Upper lobe of left lung (tissue), 6 donors: ENCODE measurements around the gene SYCP2L. TPM values are rescaled to one million over a fixed set of nuclear protein-coding genes. Genes with fewer than 3 reads are reported as not detected.
"Not testable (repeated sequence)": the region's sequence is repeated elsewhere in the genome, so short reads cannot be mapped to it uniquely, and the experiment has no call there.

Experiments
- ATAC-seq, 2 donors: fragments of 200-7000 bp; cut with Tn5 transposase; one replicate each; pipeline ENCODE4 v1.9.1; 2022; ENCODE audit warnings: mild to moderate bottlenecking in 2 of 2, moderate library complexity in 2 of 2; ENCODE audit not compliant: low FRiP score in 2 of 2
- DNase-seq, 2 donors: peaks; one replicate each; pipeline ENCODE4 v3.0.0-alpha.2; 2019 to 2020
- H3K27ac ChIP-seq, 4 donors: fragments of 200-600 bp; sonication (generic); one replicate each; pipeline ENCODE4 v1.5.1; 2016 to 2019
- H3K27me3 ChIP-seq, 4 donors: fragments of 200-600 bp; sonication (generic); one replicate each; pipeline ENCODE4 v1.5.1; 2017 to 2019
- H3K36me3 ChIP-seq, 4 donors: fragments of 200-600 bp; sonication (generic); one replicate each; pipeline ENCODE4 v1.5.1; 2016 to 2019
- H3K4me1 ChIP-seq, 4 donors: fragments of 200-600 bp; sonication (generic); one replicate each; pipeline ENCODE4 v1.5.1; 2018 to 2019
- H3K4me3 ChIP-seq, 4 donors: fragments of 200-600 bp; sonication (generic); one replicate each; pipeline ENCODE4 v1.5.1; 2017 to 2019; ENCODE audit warnings: mild to moderate bottlenecking in 2 of 4, moderate library complexity in 1 of 4
- H3K9me3 ChIP-seq, 4 donors: fragments of 200-600 bp; sonication (generic); one replicate each; pipeline ENCODE4 v1.5.1; 2018 to 2019
- CTCF ChIP-seq, 6 experiments: fragments of 450-650 bp in 4 of 6; fragments of 200-600 bp in 2 of 6; sonication (generic) in 2 of 6; IDR thresholded peaks; one replicate each; pipeline ENCODE4 v1.5.1; 2016 to 2019; ENCODE audit warnings: antibody characterized with exemption in 6 of 6
- EP300 ChIP-seq, 4 donors: sonication (generic); formaldehyde crosslinking; IDR thresholded peaks; one replicate each; pipeline ENCODE4 v1.5.1; 2017; ENCODE audit warnings: antibody characterized with exemption in 4 of 4, control low read depth in 2 of 4
- POLR2A ChIP-seq, 4 donors: fragments of 450-650 bp; IDR thresholded peaks; one replicate each; pipeline ENCODE4 v1.5.1; 2016 to 2017; ENCODE audit warnings: antibody characterized with exemption in 4 of 4, mild to moderate bottlenecking in 2 of 4
- POLR2AphosphoS5 ChIP-seq, 2 donors: sonication (generic); formaldehyde crosslinking; IDR thresholded peaks; one replicate each; pipeline ENCODE4 v1.5.1; 2017; ENCODE audit warnings: antibody characterized with exemption in 2 of 2
- WGBS, 2 donors: methylation state at CpG; one replicate each; pipeline ENCODE4 v1.1.5; 2017 to 2018; 5-methylcytosine and 5-hydroxymethylcytosine counted together
- total RNA-seq, 6 donors: library from RNA; depleted of rRNA in 4 of 6; stranded (reverse); fragments of >200 nt in 4 of 6; gene quantifications; one replicate each; pipeline versions ENCODE4 v1.1.0 to v1.2.1, GENCODE V29; 2016 to 2021
- donor health status: DM: no; HTN: no; CAD: no; lungs with moderate emphysema.
- donor health status: DM: no; HTN: yes; CAD: no; lungs with severe emphysema.

SYCP2L gene
- total RNA-seq, 6 donors from 2014 or later, result 0.46 to 8.4 (median 1.6) TPM

GRCh38 chr6:10977231-10977968 lies 90.5 kb downstream of the SYCP2L start:
- DNase-seq (no peak), ATAC-seq (no peak)
- TF ChIP-seq POLR2A (IDR thresholded peaks at IDR 0.05) (no peak), CTCF (IDR thresholded peaks at IDR 0.05) (no peak), EP300 (IDR thresholded peaks at IDR 0.05) (no peak), POLR2AphosphoS5 (IDR thresholded peaks at IDR 0.05) (no peak)
- H3K36me3 ChIP-seq, result no peaks in the 10 kb centered on the region
- no peak overlapping the region for H3K4me3 ChIP-seq
- WGBS, 2 donors, result 90 to 94% methylated on average over 5 of the region's 5 CpGs
- H3K27me3 ChIP-seq, result no peaks in the 10 kb centered on the region
- no peak overlapping the region for H3K27ac ChIP-seq
- H3K9me3 ChIP-seq, result no peaks in the 10 kb centered on the region
- no peaks in the 10 kb centered on the region for H3K4me1 ChIP-seq

GRCh38 chr6:10979603-10980002 lies 92.8 kb downstream of the SYCP2L start:
- Histone ChIP-seq H3K36me3 (no peaks in the 10 kb centered on the region), H3K27me3 (no peaks in the 10 kb centered on the region), H3K27ac (no peak overlapping the region), H3K4me3 (no peak overlapping the region), H3K9me3 (no peaks in the 10 kb centered on the region), H3K4me1 (no peaks in the 10 kb centered on the region)
- no peak for TF ChIP-seq CTCF (IDR thresholded peaks at IDR 0.05)
- TF ChIP-seq POLR2AphosphoS5 (IDR thresholded peaks at IDR 0.05), result no peak
- TF ChIP-seq EP300 (IDR thresholded peaks at IDR 0.05), result no peak
- no peak for TF ChIP-seq POLR2A (IDR thresholded peaks at IDR 0.05)
- 76 to 90% methylated on average over 1 of the region's 1 CpG for WGBS, 2 donors
- ATAC-seq (no peak), DNase-seq (no peak)

- WGBS, 2 donors, result 71 to 93% methylated on average over 1 of the region's 1 CpG
- Histone ChIP-seq H3K36me3 (no peaks in the 10 kb centered on the region), H3K4me1 (no peaks in the 10 kb centered on the region), H3K27ac (no peak overlapping the region), H3K9me3 (no peaks in the 10 kb centered on the region), H3K27me3 (no peaks in the 10 kb centered on the region), H3K4me3 (no peak overlapping the region)
- TF ChIP-seq CTCF (IDR thresholded peaks at IDR 0.05), result no peak
- no peak for TF ChIP-seq POLR2AphosphoS5 (IDR thresholded peaks at IDR 0.05)
- TF ChIP-seq EP300 (IDR thresholded peaks at IDR 0.05), result no peak
- TF ChIP-seq POLR2A (IDR thresholded peaks at IDR 0.05), result no peak
- no peak for ATAC-seq
- DNase-seq, result no peak
These were observed 94.6 kb downstream of the SYCP2L start for GRCh38 chr6:10981409-10981808.

- not testable (repeated sequence) for H3K4me3 ChIP-seq, H3K9me3 ChIP-seq, H3K4me1 ChIP-seq, DNase-seq, H3K36me3 ChIP-seq, H3K27me3 ChIP-seq, ATAC-seq, H3K27ac ChIP-seq
- WGBS, 2 donors, result 88 to 92% methylated on average over 2 of the region's 2 CpGs
These were observed 98.1 kb downstream of the SYCP2L start for GRCh38 chr6:10984959-10985358.

- no peaks in the 10 kb centered on the region for H3K9me3 ChIP-seq
- H3K27ac ChIP-seq, result no peak overlapping the region
- H3K4me3 ChIP-seq, result no peak overlapping the region
- TF ChIP-seq POLR2AphosphoS5 (IDR thresholded peaks at IDR 0.05) (no peak), POLR2A (IDR thresholded peaks at IDR 0.05) (no peak), EP300 (IDR thresholded peaks at IDR 0.05) (no peak), CTCF (IDR thresholded peaks at IDR 0.05) (no peak)
- no peaks in the 10 kb centered on the region for H3K4me1 ChIP-seq
- 90 to 94% methylated on average over 15 of the region's 15 CpGs for WGBS, 2 donors
- H3K27me3 ChIP-seq, result no peaks in the 10 kb centered on the region
- DNase-seq (no peak), ATAC-seq (no peak)
- H3K36me3 ChIP-seq, result no peaks in the 10 kb centered on the region
These were observed 102.7 kb downstream of the SYCP2L start for GRCh38 chr6:10989587-10989986.
